GM23338 (cell line): Measurements from ENCODE around the gene FAM227B. TPM values are rescaled to one million over a fixed set of nuclear protein-coding genes. Genes with fewer than 3 reads are reported as not detected.

Source experiments
- ATAC-seq: fragments of 200-7000 bp; cut with Tn5 transposase; 3 replicates; pipeline ENCODE4 v1.9.1; 2020
- DNase-seq: peaks from one replicate; pipeline ENCODE4 v3.0.0-alpha.2; 2015; ENCODE audit warnings: low spot score
- H2AFZ ChIP-seq: fragments of 200-600 bp; sonication (generic); 2 replicates; pipeline ENCODE4 v1.8.0; 2016; ENCODE audit warnings: antibody characterized with exemption, mild to moderate bottlenecking, moderate library complexity
- H3F3A ChIP-seq: fragments of 200-600 bp; sonication (generic); replicated peaks from 2 replicates; pipeline ENCODE4 v1.8.0; 2017; ENCODE audit warnings: antibody characterized with exemption, mixed run types, low read depth
- H3K27ac ChIP-seq: fragments of 200-600 bp; sonication (generic); 2 replicates; pipeline ENCODE4 v1.6.1; 2016; ENCODE audit warnings: low read depth
- H3K27me3 ChIP-seq: fragments of 200-600 bp; sonication (generic); 2 replicates; pipeline ENCODE4 v1.8.0; 2016; ENCODE audit warnings: mild to moderate bottlenecking, mixed run types, moderate library complexity; ENCODE audit not compliant: insufficient read depth
- H3K36me3 ChIP-seq: fragments of 200-600 bp; sonication (generic); 2 replicates; pipeline ENCODE4 v1.8.0; 2016; ENCODE audit warnings: mild to moderate bottlenecking; ENCODE audit not compliant: insufficient read depth
- H3K4me1 ChIP-seq: fragments of 200-600 bp; sonication (generic); 2 replicates; pipeline ENCODE4 v1.8.0; 2016; ENCODE audit warnings: mild to moderate bottlenecking, moderate library complexity; ENCODE audit not compliant: insufficient read depth
- H3K4me2 ChIP-seq: fragments of 200-600 bp; sonication (generic); 2 replicates; pipeline ENCODE4 v1.7.1; 2017; ENCODE audit warnings: mixed run types
- H3K4me3 ChIP-seq: fragments of 200-600 bp; sonication (generic); 2 replicates; pipeline ENCODE4 v1.6.1; 2016; ENCODE audit warnings: mixed run types
- H3K79me2 ChIP-seq: fragments of 200-600 bp; sonication (generic); replicated peaks from 2 replicates; pipeline ENCODE4 v1.8.0; 2017; ENCODE audit warnings: mild to moderate bottlenecking; ENCODE audit not compliant: insufficient read depth
- H3K9me2 ChIP-seq: fragments of 200-600 bp; sonication (generic); 2 replicates; pipeline ENCODE4 v1.8.0; 2017; ENCODE audit not compliant: insufficient read depth
- H4K20me1 ChIP-seq: fragments of 200-600 bp; sonication (generic); replicated peaks from 2 replicates; pipeline ENCODE4 v1.8.0; 2017; ENCODE audit warnings: mild to moderate bottlenecking; ENCODE audit not compliant: insufficient read depth
- H3K27ac Mint-ChIP-seq: 2 replicates; pipeline ENCODE4 v1.8.0; 2020; ENCODE audit warnings: inconsistent platforms, mild to moderate bottlenecking, moderate library complexity, mixed read lengths
- H3K27me3 Mint-ChIP-seq: 3 replicates; pipeline ENCODE4 v1.8.0; 2022; ENCODE audit warnings: low read depth, mild to moderate bottlenecking, moderate library complexity, mixed read lengths, inconsistent platforms; ENCODE audit not compliant: insufficient read depth, poor library complexity
- H3K36me3 Mint-ChIP-seq: 3 replicates; pipeline ENCODE4 v1.8.0; 2021; ENCODE audit warnings: low read depth, mild to moderate bottlenecking, inconsistent platforms, moderate library complexity, mixed read lengths
- H3K4me1 Mint-ChIP-seq: 3 replicates; pipeline ENCODE4 v1.8.0; 2020; ENCODE audit warnings: mild to moderate bottlenecking, inconsistent platforms, mixed read lengths
- H3K4me3 Mint-ChIP-seq: 3 replicates; pipeline ENCODE4 v1.8.0; 2021; ENCODE audit warnings: moderate library complexity, mild to moderate bottlenecking, inconsistent platforms, mixed read lengths
- H3K9me3 Mint-ChIP-seq: 3 replicates; pipeline ENCODE4 v1.8.0; 2020; ENCODE audit warnings: moderate library complexity, mild to moderate bottlenecking, inconsistent platforms, mixed read lengths
- CREB1 ChIP-seq: fragments of 250-450 bp; sonication (Bioruptor Pico); IDR thresholded peaks from 2 replicates; pipeline ENCODE4 v1.5.0; 2020; ENCODE audit warnings: low read depth, mild to moderate bottlenecking, moderate library complexity
- ETS1 ChIP-seq: IDR thresholded peaks from 2 replicates; pipeline ENCODE4 v1.6.1; 2016; ENCODE audit warnings: antibody characterized with exemption
- POLR2AphosphoS5 ChIP-seq: IDR thresholded peaks from 2 replicates; pipeline ENCODE4 v1.6.1; 2016; ENCODE audit warnings: antibody characterized with exemption, low read depth
- STAT1 ChIP-seq: IDR thresholded peaks from one replicate; pipeline ENCODE4 v1.6.1; 2016; ENCODE audit warnings: antibody characterized with exemption; ENCODE audit not compliant: unreplicated experiment
- ZNF462 ChIP-seq: fragments of 250-450 bp; sonication (Bioruptor Pico); IDR thresholded peaks from 2 replicates; pipeline ENCODE4 v1.5.0; 2020; ENCODE audit warnings: mild to moderate bottlenecking, moderate library complexity
- long read RNA-seq: library from polyadenylated mRNA; unstranded; transcript quantifications from one replicate; pipeline ENCODE4 v2.0.0, GENCODE V29; 2020; ENCODE audit not compliant: unreplicated experiment
- polyA plus RNA-seq: library from polyadenylated mRNA; unstranded; fragments of >200 nt; fragmentation: Nextera tagmentation; extraction: Ambion mirVana; gene quantifications from 2 replicates; pipeline ENCODE4 v1.2.1, GENCODE V29; 2016
- total RNA-seq: library from RNA; depleted of rRNA; stranded (reverse); fragments of >200 nt; shearing (Covaris generic); gene quantifications from 2 replicates; pipeline ENCODE4 v1.2.3, GENCODE V29; 2014; rRNA removed

The FAM227B gene
- total RNA-seq (2.6 and 10.1 TPM in 2 replicates), polyA plus RNA-seq (10.0 and 10.2 TPM in 2 replicates)
- long read RNA-seq, partial matches to known transcripts, result 2 of 8 reads
- long read RNA-seq, other reads (novel, unspliced or antisense), result 6 of 8 reads

GRCh38 chr15:49620658-49621368 lies at the start of gene FAM227B, which contains the start of gene DTWD1:
TSS of gene FAM227B (minus strand) at chr15:49620818. CDS start at chr15:49615171, 5,647 bp downstream.
TSS of gene DTWD1 (plus strand) at chr15:49621048. CDS start at chr15:49625168, 4,120 bp downstream.
- Mint-ChIP-seq H3K36me3 (peaks cover 32% of the 10 kb centered on the region), H3K9me3 (peaks cover 20% of the 10 kb centered on the region), H3K4me1 (peaks cover 12% of the 10 kb centered on the region; the same call in 2 of the 3 replicates), H3K27ac (peak within 1 kb of the TSS; percentile 99), H3K4me3 (peak within 1 kb of the TSS; percentile 94), H3K27me3 (peaks cover 4% of the 10 kb centered on the region)
- no peaks in the 10 kb centered on the region for H3K27me3 ChIP-seq
- TF ChIP-seq POLR2AphosphoS5, result peak; percentile 96
- TF ChIP-seq ZNF462 (CRISPR knock-in tag), result no peak
- peak; percentile 66 for TF ChIP-seq CREB1 (CRISPR knock-in tag)
- TF ChIP-seq STAT1, result no peak
- peak; percentile 58; the same call in 1 of the 2 replicates for TF ChIP-seq ETS1
- H3K4me2 ChIP-seq, result peak within 1 kb of the TSS; percentile 90
- H3K9me2 ChIP-seq, result 0 out of 2 replicates have a peak, but pooled peaks cover 2% of the 10 kb centered on the region
- no peaks in the 10 kb centered on the region for H3F3A ChIP-seq
- peaks cover 17% of the 10 kb centered on the region for H3K36me3 ChIP-seq
- peaks cover 39% of the 10 kb centered on the region for H3K79me2 ChIP-seq
- H3K27ac ChIP-seq, result peak within 1 kb of the TSS; percentile 72; the same call in 1 of the 2 replicates
- H3K4me1 ChIP-seq, result peaks cover 5% of the 10 kb centered on the region; the same call in 1 of the 2 replicates
- peak within 1 kb of the TSS; percentile 80; the same call in 1 of the 2 replicates for H2AFZ ChIP-seq
- H3K4me3 ChIP-seq, result peak within 1 kb of the TSS; percentile 53
- DNase-seq (peak; percentile 97), ATAC-seq (peak; percentile 98)
- H4K20me1 ChIP-seq, result no peaks in the 10 kb centered on the region
